Cardiac muscle cell (in vitro differentiated cells and primary cell): ENCODE results near the gene SLC7A14. TPM values are rescaled to one million over a fixed set of nuclear protein-coding genes. Genes with fewer than 3 reads are reported as not detected.

Experiments
- DNase-seq, 2 donors: peaks; one replicate each; pipeline versions ENCODE4 v3.0.0 to v3.0.0-alpha.2; 2010 to 2017; ENCODE audit warnings: low read depth in 1 of 2, low spot score in 1 of 2
- H3K27ac ChIP-seq: fragments of 200-600 bp; sonication (generic); 2 replicates; pipeline ENCODE4 v1.5.1; 2016
- H3K27me3 ChIP-seq: fragments of 200-600 bp; sonication (generic); 2 replicates; pipeline ENCODE4 v1.6.0; 2016; ENCODE audit warnings: control low read depth
- H3K36me3 ChIP-seq: fragments of 200-600 bp; sonication (generic); 2 replicates; pipeline ENCODE4 v1.5.1; 2016; ENCODE audit warnings: control low read depth
- H3K4me1 ChIP-seq: fragments of 200-600 bp; sonication (generic); 2 replicates; pipeline ENCODE4 v1.8.1; 2017; ENCODE audit warnings: low read depth, mild to moderate bottlenecking, mixed run types
- H3K4me3 ChIP-seq: fragments of 200-600 bp; sonication (generic); 2 replicates; pipeline ENCODE4 v1.5.1; 2016; ENCODE audit warnings: mild to moderate bottlenecking
- H3K9me3 ChIP-seq: fragments of 200-600 bp; sonication (generic); 2 replicates; pipeline ENCODE4 v1.5.1; 2017; ENCODE audit warnings: low read depth, mild to moderate bottlenecking, control low read depth
- CTCF ChIP-seq: IDR thresholded peaks from 2 replicates; pipeline ENCODE4 v1.5.1; 2012; ENCODE audit warnings: low read depth, mild to moderate bottlenecking, low read length
- polyA plus RNA-seq: library from polyadenylated mRNA; unstranded; fragments of >200 nt; fragmentation: Nextera tagmentation; extraction: Ambion mirVana; gene quantifications from 2 replicates; pipeline ENCODE4 v1.2.1, GENCODE V29; 2016
- total RNA-seq: library from RNA; depleted of rRNA; stranded (reverse); fragments of >200 nt; gene quantifications from 2 replicates; pipeline ENCODE4 v1.2.3, GENCODE V29; 2016

Gene SLC7A14
- total and polyA plus RNA-seq, 2 experiments from 2014 or later = not detected

DNA sequence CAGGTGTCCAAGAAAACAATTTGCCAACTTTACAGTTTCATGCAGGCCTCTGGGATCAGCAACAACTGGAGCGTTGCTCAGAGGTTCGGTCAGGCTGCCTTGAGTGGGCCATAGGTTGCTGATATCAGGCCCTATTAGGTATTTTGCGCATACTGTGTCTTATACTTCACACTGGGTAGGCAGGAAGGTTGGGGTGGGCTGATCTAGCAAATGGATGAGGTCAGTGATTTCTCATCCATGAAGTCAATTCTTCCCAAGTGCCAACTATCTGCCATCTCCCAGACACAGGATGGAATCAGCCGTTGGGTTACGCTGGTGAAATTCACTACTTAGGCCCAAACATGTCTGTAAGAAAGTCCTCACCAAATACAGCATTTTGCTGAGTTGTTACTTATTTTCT, 77.6 kb downstream of the SLC7A14 start:
- no peak for DNase-seq
- no peak overlapping the region for H3K27ac ChIP-seq
- H3K4me3 ChIP-seq = no peak overlapping the region
- H3K4me1 ChIP-seq = peaks cover 6% of the 10 kb centered on the region
- TF ChIP-seq CTCF = no peak
- H3K27me3 ChIP-seq = no peaks in the 10 kb centered on the region
- H3K9me3 ChIP-seq = no peaks in the 10 kb centered on the region
- H3K36me3 ChIP-seq = no peaks in the 10 kb centered on the region

DNA sequence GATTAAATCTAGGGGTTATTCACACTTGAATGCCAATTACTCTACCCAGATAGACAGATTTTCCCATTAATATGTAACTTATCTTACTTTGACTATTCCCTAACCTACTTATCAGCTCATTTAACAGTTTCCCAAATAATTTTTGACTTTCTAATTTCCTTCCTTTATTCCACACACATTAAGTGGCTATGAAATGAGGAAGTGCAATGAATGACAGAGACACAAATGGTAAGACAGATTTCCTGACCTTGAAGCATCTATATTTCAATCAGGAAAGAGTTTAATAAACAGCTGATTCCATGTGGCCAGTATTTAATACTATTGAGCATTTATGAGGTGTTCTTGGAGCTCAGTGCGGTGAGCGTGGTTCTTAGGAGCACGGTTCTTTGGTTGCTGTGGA, 78.8 kb downstream of the SLC7A14 start:
- H3K36me3 ChIP-seq = no peaks in the 10 kb centered on the region
- DNase-seq = no peak
- no peak overlapping the region for H3K27ac ChIP-seq
- H3K4me1 ChIP-seq = peaks cover 6% of the 10 kb centered on the region
- H3K4me3 ChIP-seq = no peak overlapping the region
- no peaks in the 10 kb centered on the region for H3K27me3 ChIP-seq
- no peak for TF ChIP-seq CTCF
- no peaks in the 10 kb centered on the region for H3K9me3 ChIP-seq

DNA sequence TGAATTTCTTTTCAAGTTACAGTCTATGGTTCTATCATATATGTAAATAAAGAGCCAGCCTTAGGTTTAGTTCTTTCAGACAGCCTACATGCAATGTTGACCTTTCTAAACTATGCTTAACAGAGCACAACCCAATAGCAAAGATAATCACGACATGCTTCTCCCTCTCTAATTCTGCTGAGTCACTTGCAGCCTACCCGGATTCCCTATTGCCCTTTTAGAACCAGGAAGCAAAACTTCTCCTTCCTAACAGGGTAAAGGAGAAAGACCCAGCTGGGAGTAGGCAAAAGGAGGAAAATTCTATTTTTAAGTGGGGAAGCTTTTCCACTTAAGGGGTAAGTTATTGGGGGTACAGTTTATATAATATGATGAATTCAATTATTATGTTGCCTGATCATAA, 79.3 kb downstream of the SLC7A14 start:
- no peaks in the 10 kb centered on the region for H3K9me3 ChIP-seq
- H3K27ac ChIP-seq = no peak overlapping the region
- peaks cover 6% of the 10 kb centered on the region for H3K4me1 ChIP-seq
- TF ChIP-seq CTCF = no peak
- peak; percentile 26 to 63 for DNase-seq
- no peak overlapping the region for H3K4me3 ChIP-seq
- no peaks in the 10 kb centered on the region for H3K36me3 ChIP-seq
- no peaks in the 10 kb centered on the region for H3K27me3 ChIP-seq

GRCh38 chr3:170502297-170502696, 83.6 kb downstream of the SLC7A14 start:
- no peak overlapping the region for H3K4me3 ChIP-seq
- no peaks in the 10 kb centered on the region for H3K9me3 ChIP-seq
- peaks cover 6% of the 10 kb centered on the region for H3K4me1 ChIP-seq
- peak in 1 of 2 donors; percentile 76 for DNase-seq
- TF ChIP-seq CTCF = no peak
- no peaks in the 10 kb centered on the region for H3K36me3 ChIP-seq
- no peak overlapping the region for H3K27ac ChIP-seq
- H3K27me3 ChIP-seq = no peaks in the 10 kb centered on the region

DNA sequence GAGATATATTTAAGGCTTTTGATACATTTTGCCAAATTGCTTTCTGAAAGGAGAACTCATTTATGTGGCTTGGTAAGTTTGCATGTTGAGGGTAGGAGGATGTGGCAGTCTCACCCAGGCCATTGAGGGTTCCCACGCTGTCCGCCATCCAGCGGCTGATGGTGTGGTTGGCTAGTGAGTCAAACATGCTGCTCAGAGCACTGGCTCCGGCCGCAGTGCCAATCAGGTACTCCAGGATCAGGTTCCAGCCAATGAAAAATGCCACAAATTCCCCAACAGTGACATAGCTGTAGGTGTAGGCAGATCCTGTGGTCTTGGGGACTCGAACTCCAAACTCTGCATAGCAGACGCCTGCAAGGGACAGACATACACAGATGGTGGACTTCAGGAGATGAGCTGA, 84.9 kb downstream of the SLC7A14 start:
- no peak overlapping the region for H3K4me3 ChIP-seq
- no peak for DNase-seq
- TF ChIP-seq CTCF = no peak
- no peak overlapping the region for H3K27ac ChIP-seq
- H3K9me3 ChIP-seq = no peaks in the 10 kb centered on the region
- no peaks in the 10 kb centered on the region for H3K27me3 ChIP-seq
- no peaks in the 10 kb centered on the region for H3K36me3 ChIP-seq
- no peaks in the 10 kb centered on the region for H3K4me1 ChIP-seq

GRCh38 chr3:170500462-170500861, 85.4 kb downstream of the SLC7A14 start:
- Histone ChIP-seq H3K36me3 (no peaks in the 10 kb centered on the region), H3K27me3 (no peaks in the 10 kb centered on the region), H3K9me3 (no peaks in the 10 kb centered on the region), H3K4me1 (no peaks in the 10 kb centered on the region), H3K27ac (no peak overlapping the region), H3K4me3 (no peak overlapping the region)
- DNase-seq = no peak
- TF ChIP-seq CTCF = no peak
